Measurements from ENCODE around the gene FAM43A.

Gene FAM43A

GRCh38 chr3:194711913-194712312 lies 26.2 kb downstream of the FAM43A start:
- no peak for DNase-seq

- no peak for DNase-seq
Measured at GRCh38 chr3:194713299-194714136, 27.8 kb downstream of the FAM43A start.

- no peak for DNase-seq
Measured at GRCh38 chr3:194714137-194714455, 28.4 kb downstream of the FAM43A start.

- no peak for DNase-seq
Measured at GRCh38 chr3:194714564-194714963, 28.9 kb downstream of the FAM43A start.

DNA sequence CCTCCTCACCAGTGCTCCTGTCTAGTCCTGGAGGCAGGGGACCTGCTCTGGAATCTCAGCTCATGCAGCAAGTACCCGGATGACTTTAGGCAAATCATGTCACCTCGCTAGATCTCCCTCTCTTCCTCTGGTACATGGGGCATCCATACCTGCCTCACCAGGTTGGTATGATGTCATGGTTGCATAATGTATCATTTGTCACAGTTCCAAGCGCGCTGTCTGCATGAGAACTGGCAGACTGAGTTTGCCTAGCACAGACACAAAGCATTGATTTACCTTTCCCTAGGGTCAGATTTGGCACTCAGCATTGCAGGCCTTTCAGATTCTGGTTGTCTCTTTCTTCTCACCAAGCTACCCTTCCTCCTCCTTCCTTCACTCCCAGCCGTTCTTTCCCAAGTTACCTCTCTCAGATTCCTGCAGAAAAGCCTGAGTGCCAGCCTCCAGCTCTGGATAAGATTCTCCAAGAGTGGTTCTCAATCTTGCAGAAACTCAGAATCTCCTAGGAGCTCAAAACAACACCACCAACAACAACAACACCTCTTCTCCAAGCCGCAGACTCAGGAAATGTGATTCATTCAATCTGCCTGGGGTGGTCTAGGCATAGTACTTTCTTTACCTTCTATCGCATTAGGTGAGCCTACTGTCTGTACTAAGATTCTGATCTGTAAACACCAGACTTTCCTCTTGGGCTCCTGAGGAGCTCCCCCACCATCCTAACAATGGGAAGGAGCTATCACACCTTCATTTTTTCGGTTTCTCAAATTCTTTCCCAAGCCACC lies 29.5 kb downstream of the FAM43A start:
- DNase-seq: no peak

GRCh38 chr3:194718079-194718478 lies 32.4 kb downstream of the FAM43A start:
- DNase-seq: peak in 1 of 2 experiments; percentile 36

DNA sequence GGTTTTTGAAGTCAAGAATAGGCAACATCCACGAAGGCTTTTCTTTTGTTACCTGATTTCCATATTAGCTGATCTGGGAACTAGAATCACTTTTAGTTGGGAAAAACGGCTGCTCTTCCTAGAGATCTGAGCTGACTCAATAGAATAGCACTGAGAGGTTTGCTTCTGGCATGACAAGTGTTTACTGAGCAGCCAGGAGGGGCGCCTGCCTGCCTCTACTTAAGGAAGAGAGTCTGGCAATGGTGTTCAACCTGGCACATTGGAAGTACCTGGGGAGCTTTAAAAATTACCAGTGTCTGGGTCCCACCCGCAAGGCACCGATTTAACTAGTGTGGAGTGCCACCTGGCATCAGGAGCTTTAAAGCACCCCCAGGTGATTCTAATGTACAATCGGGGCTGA lies 34.4 kb downstream of the FAM43A start:
- no peak for DNase-seq

GRCh38 chr3:194723846-194724618 lies 38.3 kb downstream of the FAM43A start:
- DNase-seq: no peak

GRCh38 chr3:194725346-194725745 lies 39.7 kb downstream of the FAM43A start:
- DNase-seq: no peak

- no peak for DNase-seq
Measured at GRCh38 chr3:194727435-194728128, 41.9 kb downstream of the FAM43A start.

DNA sequence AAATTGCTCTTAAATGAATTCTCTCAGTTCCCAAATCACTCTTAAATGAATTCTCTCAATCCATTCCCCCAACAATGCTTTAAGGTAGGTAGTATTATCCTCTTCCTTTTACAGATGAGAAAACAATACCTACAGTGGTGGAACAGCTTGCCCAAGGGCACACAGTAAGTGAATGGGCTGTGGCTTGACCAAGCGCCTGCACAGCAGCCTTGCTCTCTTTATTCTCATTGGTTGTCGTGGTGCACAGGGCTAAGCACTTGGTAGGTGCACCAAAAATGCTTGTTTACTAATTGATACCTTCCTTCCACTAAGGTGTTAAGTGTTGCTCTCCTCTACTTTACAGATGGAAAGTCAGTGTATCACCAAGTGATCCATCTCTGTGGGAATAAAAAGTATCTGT lies 43.3 kb downstream of the FAM43A start:
- no peak for DNase-seq

DNA sequence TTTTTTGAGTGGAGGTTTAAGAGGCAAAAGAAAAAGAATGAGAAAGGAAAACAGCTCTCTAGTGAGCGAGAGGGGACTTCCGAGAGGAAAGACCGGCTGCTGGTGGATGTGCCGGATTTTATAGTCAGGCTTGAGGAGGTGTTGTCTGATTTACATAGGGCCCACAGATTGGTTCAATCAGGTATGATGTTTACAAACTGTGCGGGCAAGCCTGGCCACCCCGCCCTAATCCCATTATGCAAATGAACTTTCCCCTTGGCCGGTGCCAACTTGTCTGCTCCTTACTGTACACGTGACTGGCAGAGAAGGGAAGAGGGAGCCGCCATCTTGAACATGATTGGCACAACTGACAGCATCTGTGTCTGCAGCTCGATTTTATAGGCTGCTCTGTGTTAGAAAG lies 44.7 kb downstream of the FAM43A start:
- peak; percentile 98 to 99 for DNase-seq

DNA sequence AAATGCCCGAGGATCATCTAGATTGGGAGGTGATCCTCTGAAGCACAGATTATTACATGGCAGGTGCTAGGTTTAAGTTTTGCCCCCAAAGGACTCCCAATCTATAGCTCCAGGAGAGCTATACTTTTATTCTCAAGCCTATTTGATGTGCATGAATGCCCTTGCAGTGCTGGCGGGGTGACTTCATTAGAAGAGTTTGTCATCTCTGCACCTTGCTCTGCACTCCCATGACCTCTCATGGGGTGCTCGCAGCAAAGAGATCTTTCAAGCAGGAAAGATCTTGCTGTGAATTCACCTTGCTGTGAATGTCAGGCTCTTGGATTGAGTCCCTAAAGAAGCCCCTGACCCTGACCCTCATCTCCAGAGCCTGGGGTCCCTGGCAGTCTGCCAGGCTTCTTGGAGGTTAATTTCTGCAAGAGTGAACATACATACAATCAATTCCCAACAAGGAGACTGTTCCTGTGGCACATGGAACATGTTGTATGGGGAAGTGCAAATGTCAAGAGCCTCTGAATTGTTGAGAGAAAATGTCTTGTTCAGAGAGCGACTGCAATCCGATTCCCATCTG lies 45.9 kb downstream of the FAM43A start:
- no peak for DNase-seq

DNA sequence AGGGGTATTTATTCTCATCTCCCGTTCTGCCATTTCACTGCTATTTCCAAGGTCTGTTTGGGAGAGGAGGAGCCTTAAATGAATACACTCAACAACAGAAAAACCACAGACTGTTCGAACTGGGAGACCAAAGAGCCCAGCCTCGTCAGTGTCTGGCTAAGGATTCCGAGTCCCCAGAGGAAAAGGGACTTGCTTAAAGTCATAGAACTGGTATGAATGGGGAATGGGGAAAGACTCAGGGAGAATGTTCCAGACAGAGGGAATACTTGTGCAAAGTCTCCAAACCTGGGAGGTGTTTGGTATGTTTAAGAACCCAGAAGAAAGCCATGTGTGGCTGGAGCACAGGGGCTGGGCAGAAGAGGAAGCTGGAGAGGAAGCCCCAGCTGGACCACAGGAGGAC lies 46.9 kb downstream of the FAM43A start:
- no peak for DNase-seq

- no peak for DNase-seq
Measured at GRCh38 chr3:194736277-194736895, 50.7 kb downstream of the FAM43A start.

GRCh38 chr3:194736896-194737600 lies 51.4 kb downstream of the FAM43A start:
- DNase-seq: no peak

All from NCI-H524 (cell line).